Measurements from ENCODE around the gene EAF1.
"Not testable (repeated sequence)": the region's sequence is repeated elsewhere in the genome, so short reads cannot be mapped to it uniquely, and the experiment has no call there.

EAF1 gene

DNA sequence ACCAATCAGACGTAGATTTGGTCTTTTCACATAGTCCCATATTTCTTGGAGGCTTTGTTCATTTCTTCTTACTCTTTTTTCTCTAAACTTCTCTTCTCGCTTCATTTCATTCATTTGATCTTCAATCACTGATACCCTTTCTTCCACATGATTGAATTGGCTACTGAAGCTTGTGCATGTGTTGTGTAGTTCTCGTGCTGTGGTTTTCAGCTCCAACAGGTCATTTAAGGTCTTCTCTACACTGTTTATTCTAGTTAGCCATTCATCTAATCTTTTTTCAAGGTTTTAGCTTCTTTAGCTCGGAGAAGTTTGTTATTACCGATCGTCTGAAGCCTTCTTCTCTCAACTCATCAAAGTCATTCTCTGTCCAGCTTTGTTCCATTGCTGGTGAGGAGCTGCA is 57.2 kb downstream of the EAF1 start:
- DNase-seq (ENCODE audit: low spot score) = not testable (repeated sequence)

DNA sequence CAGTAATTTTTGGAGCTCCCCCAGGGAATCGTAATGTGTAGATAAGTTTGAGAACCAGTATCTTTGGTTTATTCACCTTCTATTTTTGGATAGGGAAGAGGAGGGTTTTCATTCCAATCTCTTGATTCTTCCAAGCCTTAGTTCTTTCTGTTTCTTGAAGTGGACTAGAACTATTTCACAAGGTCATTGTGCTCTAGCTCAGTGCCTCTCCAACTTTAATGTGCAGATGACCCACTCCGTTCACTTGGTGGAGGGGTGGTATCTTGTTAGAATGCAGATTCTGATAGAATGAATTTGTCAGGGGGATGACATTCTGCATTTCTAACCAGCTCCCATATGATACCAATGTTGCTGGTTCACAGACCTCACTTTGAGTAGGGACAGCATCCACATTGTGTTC is 58.6 kb downstream of the EAF1 start:
- DNase-seq (ENCODE audit: low spot score) = no peak

DNA sequence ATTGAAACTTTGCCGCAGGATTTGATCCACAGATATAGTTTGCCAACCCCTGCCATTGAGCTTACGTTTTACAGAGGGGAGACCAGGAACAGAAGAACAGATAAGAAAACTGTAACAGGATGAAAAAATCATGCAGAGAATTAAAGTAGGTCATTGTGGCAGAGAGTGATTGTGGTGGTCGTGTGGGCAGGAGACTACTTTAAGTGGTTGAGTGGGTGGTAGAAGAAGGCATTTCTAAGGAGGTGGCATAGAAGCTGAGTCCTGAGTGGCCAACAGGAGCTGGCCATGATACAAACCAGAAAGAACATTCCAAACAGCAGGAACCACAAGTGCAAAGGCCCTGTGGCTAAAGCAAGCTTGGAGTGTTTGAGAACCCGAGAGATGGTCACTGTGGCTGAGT is 59.6 kb downstream of the EAF1 start:
- DNase-seq (ENCODE audit: low spot score) = no peak

DNA sequence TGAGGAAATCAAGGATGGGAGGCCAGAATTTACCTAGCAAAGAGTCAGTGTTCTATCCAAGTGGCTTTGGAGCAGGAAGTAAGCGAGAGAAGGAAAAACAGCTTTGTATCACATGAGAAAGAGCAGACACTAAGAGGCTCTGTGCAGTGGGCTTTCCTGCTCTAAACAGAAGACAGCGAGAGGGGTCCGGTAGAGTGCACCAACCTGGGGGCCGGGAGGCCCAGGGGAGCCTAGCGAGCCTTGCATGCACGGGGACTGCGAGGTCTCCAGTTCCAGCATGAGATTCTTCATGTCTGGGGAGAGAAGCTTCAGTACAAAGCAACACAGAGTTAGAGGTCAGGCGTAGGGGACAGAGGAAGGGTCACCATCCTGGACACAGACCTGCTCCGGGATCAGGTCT is 60.6 kb downstream of the EAF1 start:
- no peak for DNase-seq (ENCODE audit: low spot score)

DNA sequence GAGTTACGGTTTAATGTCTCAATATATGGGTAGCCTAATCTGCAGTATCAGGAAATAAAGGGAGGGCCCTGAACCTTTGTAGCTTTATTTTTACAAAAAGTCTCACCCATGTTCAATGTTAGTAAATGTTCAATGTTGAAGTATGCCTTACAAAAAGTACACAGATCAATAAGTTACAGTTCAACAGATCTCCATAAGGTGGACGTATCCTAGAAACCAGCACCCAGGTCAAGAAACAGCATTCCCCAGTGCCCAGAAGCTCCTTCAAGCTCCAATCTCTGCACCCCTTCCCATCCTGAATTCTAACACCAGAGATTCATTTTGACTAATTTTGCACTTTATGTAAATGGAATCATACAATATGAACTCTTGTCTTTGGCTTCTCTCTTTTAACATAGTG is 62.8 kb downstream of the EAF1 start:
- DNase-seq (ENCODE audit: low spot score) = no peak

DNA sequence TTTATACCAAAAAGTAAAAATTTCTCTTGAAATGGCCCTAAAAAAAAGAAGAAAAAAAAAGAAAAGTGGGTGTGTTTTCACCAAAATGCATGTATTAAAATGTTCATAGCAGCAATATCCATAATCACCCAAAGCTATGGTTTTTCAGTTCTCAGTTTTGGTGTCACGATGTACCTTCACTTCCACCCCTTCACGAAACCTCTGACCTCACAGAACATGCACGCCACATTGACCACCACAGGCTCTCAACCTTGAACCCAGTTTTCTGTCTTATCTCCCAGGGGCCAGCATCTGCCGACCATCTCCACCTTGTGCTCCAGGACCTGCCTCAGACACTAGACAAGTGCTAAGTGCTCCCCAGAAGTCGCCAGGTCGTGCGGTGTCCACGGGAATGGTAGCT is 63.7 kb downstream of the EAF1 start:
- DNase-seq (ENCODE audit: low spot score) = no peak

Measured in LoVo (cell line).